ENCODE data around the gene SECTM1.
A peak's percentile ranks its signal among the peaks of the same experiment; 100 is the strongest.

The SECTM1 gene

DNA sequence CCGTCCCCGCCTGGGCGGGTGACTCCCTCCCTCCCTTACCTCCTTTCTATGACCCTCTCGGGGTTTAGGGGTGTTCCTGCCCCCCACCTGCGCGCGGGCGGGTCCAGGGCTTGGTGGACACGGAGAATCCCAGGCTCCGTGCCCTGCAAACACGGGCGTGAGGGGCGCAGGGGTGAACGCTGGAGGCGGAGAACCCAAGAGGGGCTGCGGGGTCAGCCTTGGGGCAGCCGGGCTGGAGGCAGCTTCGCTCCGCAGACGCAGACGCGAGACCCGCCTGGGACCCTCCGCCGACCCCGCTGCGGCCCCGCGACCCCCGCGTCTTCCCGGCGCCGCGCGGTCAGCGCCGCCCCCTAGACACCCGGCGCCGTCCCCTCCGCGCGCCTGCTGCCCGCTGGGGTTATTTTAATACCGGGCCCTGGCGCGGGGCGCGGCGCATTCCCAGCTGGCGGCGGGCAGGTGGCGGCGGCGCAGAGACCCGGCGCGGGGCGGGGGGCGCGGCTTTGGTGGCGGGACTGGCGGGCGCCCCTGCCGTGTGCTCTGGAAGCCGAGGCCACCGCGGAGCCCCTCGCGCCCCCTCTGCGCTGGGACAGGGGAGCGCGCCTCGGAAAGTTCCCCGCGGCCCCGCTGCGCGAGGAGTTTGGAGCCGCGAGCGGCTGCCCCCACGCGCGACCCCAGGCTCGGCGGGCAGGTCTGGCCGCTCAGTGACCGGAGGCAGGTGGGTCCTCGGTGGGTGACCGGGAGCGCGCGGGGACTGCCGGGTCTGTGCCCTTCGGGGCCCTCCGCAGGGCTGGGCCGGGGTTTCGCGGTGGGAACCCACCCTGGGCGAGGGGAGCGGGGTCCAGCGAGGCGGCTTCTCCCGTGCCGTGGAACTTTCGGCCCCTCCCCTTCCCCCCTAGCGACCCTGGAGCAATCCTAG is 38.0 kb upstream of the SECTM1 start, which contains the start of gene UTS2R:
UTS2R (plus strand) TSS at position 433 of the 916 bp plus-strand sequence. CDS start 2,560 bp downstream, outside the sequence.
- TF ChIP-seq, protein P1, sequence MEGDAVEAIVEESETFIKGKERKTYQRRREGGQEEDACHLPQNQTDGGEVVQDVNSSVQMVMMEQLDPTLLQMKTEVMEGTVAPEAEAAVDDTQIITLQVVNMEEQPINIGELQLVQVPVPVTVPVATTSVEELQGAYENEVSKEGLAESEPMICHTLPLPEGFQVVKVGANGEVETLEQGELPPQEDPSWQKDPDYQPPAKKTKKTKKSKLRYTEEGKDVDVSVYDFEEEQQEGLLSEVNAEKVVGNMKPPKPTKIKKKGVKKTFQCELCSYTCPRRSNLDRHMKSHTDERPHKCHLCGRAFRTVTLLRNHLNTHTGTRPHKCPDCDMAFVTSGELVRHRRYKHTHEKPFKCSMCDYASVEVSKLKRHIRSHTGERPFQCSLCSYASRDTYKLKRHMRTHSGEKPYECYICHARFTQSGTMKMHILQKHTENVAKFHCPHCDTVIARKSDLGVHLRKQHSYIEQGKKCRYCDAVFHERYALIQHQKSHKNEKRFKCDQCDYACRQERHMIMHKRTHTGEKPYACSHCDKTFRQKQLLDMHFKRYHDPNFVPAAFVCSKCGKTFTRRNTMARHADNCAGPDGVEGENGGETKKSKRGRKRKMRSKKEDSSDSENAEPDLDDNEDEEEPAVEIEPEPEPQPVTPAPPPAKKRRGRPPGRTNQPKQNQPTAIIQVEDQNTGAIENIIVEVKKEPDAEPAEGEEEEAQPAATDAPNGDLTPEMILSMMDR (IDR thresholded peaks at IDR 0.05; ENCODE audit: low read depth, low read length), result no peak
- H3K4me3 ChIP-seq (ENCODE audit: low read depth, low read length), result peak within 1 kb of the TSS; percentile 31

DNA sequence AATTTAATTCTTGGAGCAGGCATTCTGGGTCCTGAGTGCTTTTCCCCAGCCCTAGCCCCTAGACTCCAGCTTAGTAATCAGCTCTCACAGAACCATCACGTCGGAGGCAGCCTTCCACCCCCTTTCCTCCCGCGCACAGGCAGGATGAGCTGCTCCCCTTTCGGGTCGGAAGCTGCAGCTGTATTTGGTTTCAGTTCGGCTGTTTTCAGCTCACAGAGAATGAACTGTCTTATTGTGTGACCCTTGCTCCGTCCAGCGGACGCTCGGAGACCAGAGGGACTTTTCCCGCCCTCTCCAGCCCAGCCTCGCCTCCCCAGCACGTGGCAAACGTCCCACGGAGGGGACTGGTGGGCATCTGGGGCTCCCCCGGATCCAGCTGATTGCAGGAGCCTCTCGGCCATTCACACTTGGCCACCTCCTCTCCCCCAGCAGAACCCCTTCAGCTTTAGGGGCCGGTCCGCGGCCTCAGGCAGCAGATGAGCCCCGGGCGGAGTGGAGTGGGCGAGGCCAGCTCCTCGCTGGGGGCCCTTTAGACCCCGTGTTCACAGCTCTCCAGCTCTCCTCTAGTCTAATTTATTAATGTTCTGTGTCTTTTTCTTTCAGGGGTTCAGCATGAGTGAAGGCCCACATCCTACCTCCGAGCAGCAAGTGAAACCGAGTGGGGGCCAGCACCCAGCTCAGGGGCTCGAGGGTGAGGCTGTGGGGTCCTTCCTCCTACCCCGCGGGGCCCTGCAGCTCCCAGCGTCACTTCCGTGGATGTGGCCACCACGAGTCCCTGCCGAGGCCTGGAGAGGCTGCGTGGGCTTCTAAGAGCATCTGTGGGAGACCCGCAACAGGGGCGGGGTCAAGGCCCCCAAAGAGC is 37.1 kb upstream of the SECTM1 start:
- H3K4me3 ChIP-seq (ENCODE audit: low read depth, low read length), result peak overlapping the region; percentile 31
- TF ChIP-seq, protein P1 (IDR thresholded peaks at IDR 0.05; ENCODE audit: low read depth, low read length), result no peak

DNA sequence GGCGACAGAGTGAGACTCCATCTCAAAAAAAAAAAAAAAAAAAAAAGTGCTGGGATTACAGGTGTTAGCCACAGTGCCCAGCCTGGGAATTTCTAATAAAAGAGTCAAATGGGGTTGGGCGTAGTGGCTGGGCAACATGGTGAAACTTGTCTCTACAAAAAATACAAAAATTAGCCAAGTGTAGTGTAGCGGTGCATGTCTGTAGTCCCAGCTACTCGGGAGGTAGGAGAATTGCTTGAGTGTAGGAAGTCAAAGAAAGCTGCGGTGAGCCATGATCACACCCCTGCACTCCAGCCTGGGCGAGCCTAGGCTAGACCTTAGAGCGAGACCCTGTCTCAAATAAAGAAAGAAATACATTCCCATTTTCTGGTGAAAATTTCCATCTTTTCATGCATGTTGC is 35.6 kb upstream of the SECTM1 start:
- H3K4me3 ChIP-seq (ENCODE audit: low read depth, low read length), result no peak overlapping the region
- TF ChIP-seq, protein P1 (IDR thresholded peaks at IDR 0.05; ENCODE audit: low read depth, low read length), result no peak

DNA sequence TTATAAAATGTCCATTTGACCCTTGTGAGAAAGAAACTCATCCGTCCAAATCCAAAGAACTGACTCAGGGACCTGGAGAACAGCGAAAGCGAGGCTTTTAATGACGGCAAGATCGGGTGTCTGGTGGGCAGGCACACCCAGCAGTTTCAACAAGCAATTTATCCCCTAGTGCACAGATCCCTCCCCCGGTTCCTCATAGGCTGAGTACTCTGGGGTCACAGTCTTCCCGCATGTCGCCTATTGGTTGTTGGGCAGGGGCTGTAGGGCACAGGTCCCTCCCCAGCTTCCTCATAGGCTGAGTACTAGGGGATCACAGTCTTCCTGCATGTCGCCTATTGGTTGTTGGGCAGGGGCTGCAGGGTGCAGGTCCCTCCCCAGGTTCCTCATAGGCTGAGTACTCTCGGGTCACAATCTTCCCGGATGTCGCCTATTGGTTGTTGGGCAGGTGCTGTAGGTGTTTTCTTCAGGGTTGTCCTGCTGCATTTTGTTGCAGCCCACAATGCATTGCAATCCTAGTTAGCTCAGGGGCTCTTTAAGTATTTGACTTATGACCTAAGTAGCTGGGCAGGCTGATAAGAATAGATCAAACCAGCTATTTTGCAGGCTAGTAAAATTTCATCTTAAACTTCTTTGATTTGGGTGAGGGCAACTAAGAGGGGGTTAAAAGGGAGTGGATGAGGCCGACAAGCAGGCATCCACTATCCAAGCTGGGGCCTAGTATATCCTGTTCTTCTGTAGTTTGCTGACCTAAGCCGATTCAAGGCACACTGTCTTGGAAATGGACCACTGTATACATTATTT is 34.4 kb upstream of the SECTM1 start:
- H3K4me3 ChIP-seq (ENCODE audit: low read depth, low read length), result no peak overlapping the region
- TF ChIP-seq, protein P1 (IDR thresholded peaks at IDR 0.05; ENCODE audit: low read depth, low read length), result no peak

DNA sequence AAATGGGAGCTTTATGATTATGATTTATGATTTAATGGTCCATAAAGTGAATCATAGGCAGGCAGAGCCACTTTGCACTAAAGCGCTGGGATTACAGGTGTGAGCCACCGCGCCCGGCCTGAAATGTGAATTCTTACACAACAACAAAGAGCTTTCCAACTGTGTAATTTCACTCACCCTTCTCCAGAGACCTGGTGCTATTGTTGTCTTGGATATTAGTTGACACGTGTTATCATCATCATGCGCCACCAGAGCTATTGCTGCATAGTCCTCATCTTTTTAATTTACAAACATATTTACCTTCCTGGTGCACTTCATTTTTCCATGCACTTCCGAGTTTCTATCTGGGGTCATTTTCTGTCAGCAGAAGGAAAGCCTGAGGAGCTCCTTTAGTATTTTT is 33.2 kb upstream of the SECTM1 start:
- TF ChIP-seq, protein P1 (IDR thresholded peaks at IDR 0.05; ENCODE audit: low read depth, low read length), result no peak
- no peak overlapping the region for H3K4me3 ChIP-seq (ENCODE audit: low read depth, low read length)

DNA sequence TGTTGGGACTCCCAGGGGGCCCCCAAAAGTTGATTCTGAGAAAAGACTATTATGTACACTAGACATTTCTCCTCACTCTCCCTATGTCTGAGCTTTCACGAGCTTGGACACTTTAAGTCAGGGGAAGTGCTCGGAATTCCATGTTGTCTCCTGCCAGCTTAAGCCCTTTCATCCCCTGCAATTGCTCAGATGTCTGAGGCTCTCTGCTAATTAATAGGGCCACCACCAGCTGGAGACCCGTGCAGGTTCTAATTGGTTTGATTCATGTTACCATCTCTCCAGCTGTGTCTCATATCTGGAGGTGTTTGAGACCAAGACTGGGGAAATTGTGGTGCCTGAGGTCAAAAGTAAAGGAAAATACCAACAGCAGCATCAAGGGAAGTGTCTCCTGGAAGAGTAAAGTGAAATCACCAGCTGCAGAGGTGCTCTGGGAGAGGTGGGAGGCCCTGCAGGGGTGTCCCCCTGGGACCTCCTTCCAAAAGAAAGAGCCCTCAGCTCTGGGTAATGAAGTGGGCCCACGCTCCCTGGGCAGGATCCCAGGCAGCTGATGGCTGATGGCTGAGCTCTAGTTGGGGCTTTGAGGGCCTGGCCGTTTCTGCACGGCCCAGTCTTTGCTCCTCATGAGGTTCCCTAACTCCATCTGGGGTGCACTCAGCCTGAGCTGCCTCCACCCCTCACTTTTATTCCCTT is 32.2 kb upstream of the SECTM1 start:
- H3K4me3 ChIP-seq (ENCODE audit: low read depth, low read length), result no peak overlapping the region
- TF ChIP-seq, protein P1 (IDR thresholded peaks at IDR 0.05; ENCODE audit: low read depth, low read length), result no peak
